ENCODE data around the gene GANAB.
A peak's percentile ranks its signal among the peaks of the same experiment; 100 is the strongest.
"Not testable (repeated sequence)": the region's sequence is repeated elsewhere in the genome, so short reads cannot be mapped to it uniquely, and the experiment has no call there.

Gene GANAB

DNA sequence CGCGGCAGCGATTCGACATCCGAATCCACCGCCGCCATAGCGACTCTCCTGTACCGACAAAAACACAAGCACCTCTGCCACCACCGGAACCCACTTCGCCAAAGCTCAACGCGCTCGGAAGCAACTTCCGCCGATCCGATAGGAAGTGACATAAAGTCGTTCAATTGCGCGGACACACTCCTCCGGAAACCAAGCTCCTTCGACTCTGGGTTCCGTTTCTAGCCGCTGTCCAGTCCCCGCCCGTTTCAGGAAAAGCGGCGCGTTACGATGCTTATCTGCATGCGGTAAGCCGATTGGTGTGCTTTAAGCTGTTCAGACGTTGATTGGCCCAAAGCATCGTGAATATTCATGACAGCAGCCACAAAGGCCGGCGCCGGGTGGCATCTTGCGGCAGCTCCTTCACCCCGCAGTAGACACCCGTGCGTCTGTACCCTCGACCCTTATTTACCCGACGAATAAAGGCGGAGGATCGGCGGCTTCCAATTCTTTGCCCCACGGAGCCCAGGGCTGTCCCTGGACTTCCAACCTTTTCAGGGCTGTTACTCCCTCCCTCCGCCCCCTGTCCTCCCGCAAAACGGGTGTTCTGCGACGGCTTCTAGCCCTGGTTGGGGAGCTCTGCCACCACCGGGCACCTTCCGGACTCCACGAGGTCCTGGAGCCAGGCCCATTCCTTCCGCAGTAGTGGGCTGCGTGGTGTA, 54.8 kb downstream of the GANAB start, which contains the start of gene TUT1:
TSS of gene TUT1 (minus strand) at position 76 of the 698 bp plus-strand sequence. CDS start at position 38, 38 bp downstream.
- H3K4me2 ChIP-seq (ENCODE audit: low read depth, low read length): peak within 1 kb of the TSS; percentile 80
- H3F3A ChIP-seq (ENCODE audit: insufficient read depth, low read length): peaks cover 26% of the 10 kb centered on the region
- H4K20me1 ChIP-seq (ENCODE audit: insufficient read depth, low read length): no peaks in the 10 kb centered on the region
- H3K9ac ChIP-seq (ENCODE audit: low read length): peak within 1 kb of the TSS; percentile 91
- H2AFZ ChIP-seq (ENCODE audit: low read length): peak within 1 kb of the TSS; percentile 43
- peaks cover 14% of the 10 kb centered on the region; the same call in 1 of the 2 replicates for H3K36me3 ChIP-seq (replicated peaks; ENCODE audit: insufficient read depth, low read length)
- H3K27me3 ChIP-seq (replicated peaks; ENCODE audit: insufficient read depth, low read length): no peaks in the 10 kb centered on the region
- H3K9me2 ChIP-seq (replicated peaks; ENCODE audit: insufficient read depth, low read length): no peaks in the 10 kb centered on the region
- no peaks in the 10 kb centered on the region for H3K9me3 ChIP-seq (replicated peaks; ENCODE audit: insufficient read depth, low read length)
- peaks cover 15% of the 10 kb centered on the region for H3K4me1 ChIP-seq (ENCODE audit: low read length)
- TF ChIP-seq EZH2phosphoT487 (IDR thresholded peaks at IDR 0.05; ENCODE audit: low read length): no peak
- TF ChIP-seq EZH2 (optimal IDR thresholded peaks at IDR 0.05; ENCODE audit: low read depth, low read length): no peak
- TF ChIP-seq, protein P1, sequence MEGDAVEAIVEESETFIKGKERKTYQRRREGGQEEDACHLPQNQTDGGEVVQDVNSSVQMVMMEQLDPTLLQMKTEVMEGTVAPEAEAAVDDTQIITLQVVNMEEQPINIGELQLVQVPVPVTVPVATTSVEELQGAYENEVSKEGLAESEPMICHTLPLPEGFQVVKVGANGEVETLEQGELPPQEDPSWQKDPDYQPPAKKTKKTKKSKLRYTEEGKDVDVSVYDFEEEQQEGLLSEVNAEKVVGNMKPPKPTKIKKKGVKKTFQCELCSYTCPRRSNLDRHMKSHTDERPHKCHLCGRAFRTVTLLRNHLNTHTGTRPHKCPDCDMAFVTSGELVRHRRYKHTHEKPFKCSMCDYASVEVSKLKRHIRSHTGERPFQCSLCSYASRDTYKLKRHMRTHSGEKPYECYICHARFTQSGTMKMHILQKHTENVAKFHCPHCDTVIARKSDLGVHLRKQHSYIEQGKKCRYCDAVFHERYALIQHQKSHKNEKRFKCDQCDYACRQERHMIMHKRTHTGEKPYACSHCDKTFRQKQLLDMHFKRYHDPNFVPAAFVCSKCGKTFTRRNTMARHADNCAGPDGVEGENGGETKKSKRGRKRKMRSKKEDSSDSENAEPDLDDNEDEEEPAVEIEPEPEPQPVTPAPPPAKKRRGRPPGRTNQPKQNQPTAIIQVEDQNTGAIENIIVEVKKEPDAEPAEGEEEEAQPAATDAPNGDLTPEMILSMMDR (IDR thresholded peaks at IDR 0.05; ENCODE audit: low read length): 0 out of 2 replicates have a peak, but pooled peaks have one; percentile 9
- H3K27ac ChIP-seq (ENCODE audit: low read length): peak within 1 kb of the TSS; percentile 83
- H3K4me3 ChIP-seq (ENCODE audit: low read length): peak within 1 kb of the TSS; percentile 94
- DNase-seq: peak; percentile 100
- peaks cover 40% of the 10 kb centered on the region for H3K79me2 ChIP-seq (ENCODE audit: low read length)

DNA sequence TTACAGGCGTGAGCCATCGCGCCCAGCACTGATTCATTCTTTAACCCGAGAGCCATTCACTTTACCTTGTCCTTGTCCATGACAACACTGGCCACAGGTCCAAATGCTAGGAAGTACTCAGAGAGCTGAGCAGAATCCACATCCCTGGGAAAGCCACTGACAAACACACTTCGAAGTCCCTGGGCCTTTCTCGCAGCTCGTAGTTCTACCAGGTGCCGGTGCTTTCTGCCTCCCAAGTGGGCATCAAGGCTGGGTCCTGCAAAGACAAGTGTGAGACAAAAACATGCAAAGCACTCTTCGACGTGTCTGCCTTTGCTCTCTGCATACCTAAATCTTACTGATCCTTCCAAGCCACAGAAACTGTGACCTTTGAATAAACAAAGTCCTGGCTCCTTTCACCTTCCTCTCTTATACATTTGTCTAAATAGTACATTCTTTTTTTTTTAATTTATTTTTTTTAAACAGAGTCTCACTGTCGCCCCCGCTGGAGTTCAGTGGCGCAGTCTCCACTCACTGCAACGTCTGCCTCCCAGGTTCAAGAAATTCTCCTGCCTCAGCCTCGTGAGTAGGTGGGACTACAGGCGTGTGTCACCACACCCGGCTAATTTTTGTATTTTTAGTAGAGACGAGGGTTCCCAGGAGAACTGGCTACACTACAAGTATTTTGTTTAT, 57.3 kb downstream of the GANAB start:
- Histone ChIP-seq H4K20me1 (ENCODE audit: insufficient read depth, low read length) (no peaks in the 10 kb centered on the region), H3K27me3 (replicated peaks; ENCODE audit: insufficient read depth, low read length) (no peaks in the 10 kb centered on the region), H3K9me3 (replicated peaks; ENCODE audit: insufficient read depth, low read length) (no peaks in the 10 kb centered on the region), H3K9me2 (replicated peaks; ENCODE audit: insufficient read depth, low read length) (no peaks in the 10 kb centered on the region), H3F3A (ENCODE audit: insufficient read depth, low read length) (peaks cover 26% of the 10 kb centered on the region), H2AFZ (ENCODE audit: low read length) (no peak overlapping the region), H3K4me2 (ENCODE audit: low read depth, low read length) (no peak overlapping the region), H3K79me2 (ENCODE audit: low read length) (peaks cover 39% of the 10 kb centered on the region), H3K27ac (ENCODE audit: low read length) (no peak overlapping the region), H3K4me1 (ENCODE audit: low read length) (peaks cover 15% of the 10 kb centered on the region), H3K4me3 (ENCODE audit: low read length) (no peak overlapping the region), H3K36me3 (replicated peaks; ENCODE audit: insufficient read depth, low read length) (0 out of 2 replicates have a peak, but pooled peaks cover 3% of the 10 kb centered on the region), H3K9ac (ENCODE audit: low read length) (no peak overlapping the region)
- DNase-seq: no peak
- TF ChIP-seq EZH2phosphoT487 (IDR thresholded peaks at IDR 0.05; ENCODE audit: low read length) (no peak), EZH2 (optimal IDR thresholded peaks at IDR 0.05; ENCODE audit: low read depth, low read length) (no peak)
- TF ChIP-seq, protein P1 (IDR thresholded peaks at IDR 0.05; ENCODE audit: low read length): no peak

DNA sequence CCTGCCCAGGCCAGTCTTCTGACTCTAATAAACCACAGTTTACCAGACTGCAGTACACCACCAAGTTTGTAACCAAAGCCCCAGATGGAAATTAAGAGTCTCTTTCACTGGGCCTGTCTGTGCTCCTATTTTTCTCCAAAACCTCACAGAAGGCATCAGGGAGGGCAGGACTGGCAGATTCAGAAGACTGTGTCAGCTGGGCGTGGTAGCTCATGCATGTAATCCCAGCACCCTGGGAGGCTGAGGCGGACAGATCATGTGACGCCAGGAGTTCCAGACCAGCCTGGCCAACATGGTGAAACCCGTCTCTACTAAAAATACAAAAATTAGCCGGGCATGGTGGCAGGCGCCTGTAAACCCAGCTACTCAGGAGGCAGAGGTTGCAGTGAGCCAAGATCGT, 61.1 kb downstream of the GANAB start:
- not testable (repeated sequence) for H3K9ac ChIP-seq (ENCODE audit: low read length); H3F3A ChIP-seq (ENCODE audit: insufficient read depth, low read length); H3K4me3 ChIP-seq (ENCODE audit: low read length); DNase-seq; H3K9me2 ChIP-seq (replicated peaks; ENCODE audit: insufficient read depth, low read length); H3K4me2 ChIP-seq (ENCODE audit: low read depth, low read length); H3K27me3 ChIP-seq (replicated peaks; ENCODE audit: insufficient read depth, low read length); H3K9me3 ChIP-seq (replicated peaks; ENCODE audit: insufficient read depth, low read length); H3K4me1 ChIP-seq (ENCODE audit: low read length); H2AFZ ChIP-seq (ENCODE audit: low read length); H3K36me3 ChIP-seq (replicated peaks; ENCODE audit: insufficient read depth, low read length); H3K27ac ChIP-seq (ENCODE audit: low read length); H4K20me1 ChIP-seq (ENCODE audit: insufficient read depth, low read length)
- peaks cover 41% of the 10 kb centered on the region for H3K79me2 ChIP-seq (ENCODE audit: low read length)

DNA sequence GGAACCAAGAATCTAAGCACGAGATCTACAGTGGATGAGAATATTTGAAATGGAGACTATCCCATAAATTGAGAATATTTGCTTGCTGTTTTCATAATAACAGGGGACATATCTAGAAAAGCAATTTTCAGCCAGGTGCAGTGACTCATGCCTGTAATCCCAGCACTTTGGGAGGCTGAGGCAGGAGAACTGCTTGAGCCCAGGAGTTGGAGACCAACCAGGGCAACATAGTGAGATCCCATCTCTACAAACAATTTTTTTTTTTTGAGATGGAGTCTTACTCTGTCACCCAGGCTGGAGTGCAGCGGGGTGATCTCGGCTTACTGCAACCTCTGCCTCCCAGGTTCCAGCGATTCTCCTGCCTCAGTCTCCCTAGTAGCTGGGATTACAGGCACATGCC, 64.7 kb downstream of the GANAB start:
- H3K36me3 ChIP-seq (replicated peaks; ENCODE audit: insufficient read depth, low read length); H3K9me3 ChIP-seq (replicated peaks; ENCODE audit: insufficient read depth, low read length); H3K4me1 ChIP-seq (ENCODE audit: low read length): not testable (repeated sequence)

More for the DNA sequence above, 64.7 kb downstream of the GANAB start:
- not testable (repeated sequence) for H3F3A ChIP-seq (ENCODE audit: insufficient read depth, low read length); H3K9ac ChIP-seq (ENCODE audit: low read length); H4K20me1 ChIP-seq (ENCODE audit: insufficient read depth, low read length); H3K27ac ChIP-seq (ENCODE audit: low read length); H3K4me3 ChIP-seq (ENCODE audit: low read length); H2AFZ ChIP-seq (ENCODE audit: low read length); DNase-seq; H3K4me2 ChIP-seq (ENCODE audit: low read depth, low read length); H3K9me2 ChIP-seq (replicated peaks; ENCODE audit: insufficient read depth, low read length); H3K27me3 ChIP-seq (replicated peaks; ENCODE audit: insufficient read depth, low read length)
- peaks cover 20% of the 10 kb centered on the region for H3K79me2 ChIP-seq (ENCODE audit: low read length)
